GM21786 (cell line): Measurements from ENCODE around the gene LLPH.

ENCODE experiments used
- ATAC-seq: cut with Tn5 transposase; IDR thresholded peaks from one replicate; pipeline ENCODE4 v1.9.1; 2021; ENCODE audit not compliant: unreplicated experiment

LLPH gene

DNA sequence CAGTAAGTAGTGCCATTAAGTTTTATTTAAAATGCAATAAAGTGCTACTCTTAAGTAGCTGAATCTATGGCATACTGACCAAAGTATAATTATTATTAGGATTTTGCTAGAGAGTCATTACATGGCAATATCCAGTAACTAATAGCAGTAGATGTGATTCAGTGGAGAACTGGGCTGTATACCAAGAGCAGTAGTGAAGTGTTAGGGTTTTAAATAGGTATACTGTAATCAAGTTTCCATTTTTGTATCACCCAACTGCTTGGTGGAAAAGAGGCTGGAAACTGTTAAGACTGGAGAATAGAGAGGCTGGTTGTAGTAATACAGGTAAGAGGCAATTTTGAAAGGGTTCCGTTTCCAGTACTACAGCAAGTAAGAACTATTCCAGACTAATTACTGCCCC, 13.3 kb upstream of the LLPH start:
- no peak for ATAC-seq

DNA sequence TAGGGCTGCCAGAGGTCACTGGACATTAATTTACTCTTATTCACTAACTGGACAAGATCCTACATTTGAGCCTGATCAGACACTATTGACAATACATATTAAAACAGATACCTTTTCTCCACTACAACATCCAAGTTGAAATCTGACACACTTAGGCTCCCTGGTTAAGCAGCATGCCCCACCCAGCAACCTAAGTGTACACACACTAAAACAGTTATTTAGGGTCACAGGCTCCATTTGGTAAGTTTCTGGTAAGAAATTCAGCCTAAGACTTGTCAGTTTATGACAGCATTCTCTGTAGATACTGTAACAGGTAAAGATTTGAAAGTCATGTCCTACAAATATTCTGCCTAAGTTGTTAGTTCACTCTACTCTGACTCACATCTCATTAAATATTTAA, 12.3 kb upstream of the LLPH start:
- no peak for ATAC-seq

DNA sequence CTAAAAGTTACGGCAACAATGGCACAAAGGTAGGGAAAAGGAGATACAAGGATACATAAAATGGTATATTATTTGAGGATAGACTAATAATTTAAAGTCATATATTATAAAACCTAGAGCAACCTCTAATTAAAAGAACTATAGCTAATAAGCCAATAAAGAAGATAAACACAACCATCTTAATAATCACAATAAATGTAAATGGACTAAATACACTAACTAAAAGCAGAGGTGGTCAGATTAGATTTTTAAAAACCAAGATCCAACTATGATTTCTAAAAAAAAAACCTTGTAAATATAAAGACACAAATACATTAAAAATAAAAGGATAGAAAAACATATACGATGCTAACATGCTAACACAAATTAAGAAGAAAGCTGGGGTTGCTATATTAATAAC, 10.7 kb upstream of the LLPH start:
- ATAC-seq: no peak

DNA sequence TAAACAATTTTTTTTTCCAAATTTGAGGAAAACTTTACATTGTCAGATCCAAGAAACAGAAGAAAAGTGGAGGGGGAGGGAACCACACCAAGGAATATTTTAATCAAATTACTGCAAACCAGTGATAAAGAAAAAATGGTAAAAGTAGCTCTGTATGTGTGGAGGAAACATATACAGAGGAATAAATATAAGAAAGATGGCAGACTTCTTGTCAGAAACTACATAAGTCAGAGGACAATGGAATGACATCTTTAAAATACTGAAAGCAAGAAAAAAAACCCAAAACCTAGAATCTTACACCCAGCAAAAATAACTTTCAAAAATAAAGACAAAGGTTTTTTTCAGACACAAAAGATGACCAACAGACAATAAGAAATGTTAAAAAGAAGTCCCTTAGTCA, 10.2 kb upstream of the LLPH start:
- ATAC-seq: no peak

DNA sequence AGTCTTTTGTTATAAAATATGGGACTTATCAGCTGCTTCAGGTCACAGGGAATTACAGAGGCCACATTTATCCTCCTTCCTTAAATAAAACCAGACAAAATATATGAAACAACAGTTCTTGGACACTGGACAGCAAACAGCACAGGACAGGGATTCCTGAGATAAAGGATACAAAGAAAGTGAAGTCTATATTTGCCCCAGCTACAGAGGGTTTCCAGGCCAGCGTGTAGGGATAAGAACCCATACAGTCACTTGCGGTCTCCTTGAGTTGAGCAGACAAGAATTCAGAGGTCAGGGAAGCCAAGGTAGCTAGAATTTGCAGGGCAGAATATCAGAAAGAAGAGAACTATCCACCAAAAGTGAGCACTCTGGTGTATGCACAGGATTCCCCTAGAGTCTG, 8.8 kb upstream of the LLPH start:
- ATAC-seq: no peak

DNA sequence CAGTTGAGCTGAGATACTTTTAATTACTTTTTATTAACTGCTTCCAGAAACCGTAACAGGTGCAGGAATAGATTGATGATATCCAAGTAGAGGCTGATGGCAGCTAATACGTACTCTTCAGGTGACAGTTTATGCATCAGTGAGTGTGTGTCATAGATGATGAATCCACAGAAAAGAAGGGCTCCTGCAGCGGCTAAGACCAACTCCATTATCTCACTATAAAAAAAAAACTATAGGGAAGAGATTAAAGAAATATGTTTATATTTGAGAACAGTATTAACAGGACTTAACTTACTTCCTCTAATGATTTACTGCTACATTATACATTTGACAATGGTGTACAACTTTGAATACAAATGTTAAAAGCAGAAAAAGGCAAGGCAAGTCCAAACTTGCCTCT, 7.4 kb upstream of the LLPH start:
- ATAC-seq: no peak

DNA sequence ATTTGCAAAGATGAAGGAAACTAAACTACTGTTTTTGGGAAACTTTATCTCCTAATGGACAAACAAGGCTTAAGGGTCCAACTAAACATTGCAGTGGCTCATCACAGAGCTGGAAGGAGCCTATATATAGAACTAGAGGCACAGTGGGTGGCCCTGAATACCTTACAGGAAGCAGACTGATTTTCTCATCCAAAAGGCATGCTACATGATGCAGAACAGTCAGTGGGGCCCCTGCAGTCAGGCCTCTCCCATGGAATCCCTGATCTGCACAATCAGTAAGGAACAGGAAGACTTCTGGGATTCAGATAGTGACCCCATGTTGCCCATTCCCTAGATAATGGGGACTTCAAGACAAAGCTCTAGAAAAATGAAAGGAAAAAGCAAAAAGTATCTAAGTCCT, 1.9 kb upstream of the LLPH start:
- ATAC-seq: no peak

DNA sequence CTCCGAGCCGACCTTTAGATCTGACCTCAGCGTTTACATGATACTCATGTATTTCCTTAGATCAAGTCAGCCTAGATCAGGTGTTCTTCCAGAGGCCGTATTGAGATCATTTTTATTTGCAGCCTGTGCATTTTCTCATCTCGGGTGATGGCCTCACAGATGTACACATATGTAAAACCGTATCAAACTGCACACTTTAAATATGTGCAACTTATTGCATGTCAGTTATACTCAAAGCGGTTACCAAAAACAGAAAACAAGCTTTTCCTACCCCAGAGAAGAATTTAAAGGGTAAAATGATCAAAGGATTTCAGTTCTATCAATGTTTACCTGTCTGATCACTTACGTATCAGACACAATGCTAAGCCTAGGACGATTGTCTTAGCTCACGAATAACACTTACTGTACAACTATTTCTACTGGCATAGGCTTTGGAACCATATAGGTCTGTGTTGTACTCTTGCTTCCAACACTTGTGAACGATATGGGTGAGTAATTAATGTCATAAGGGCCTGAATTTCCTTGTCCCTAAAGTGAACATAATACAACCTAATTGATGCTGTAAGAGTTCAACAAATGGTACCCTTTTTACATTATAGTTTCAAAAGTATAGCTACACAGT, 628 bp upstream of the LLPH start:
- no peak for ATAC-seq

DNA sequence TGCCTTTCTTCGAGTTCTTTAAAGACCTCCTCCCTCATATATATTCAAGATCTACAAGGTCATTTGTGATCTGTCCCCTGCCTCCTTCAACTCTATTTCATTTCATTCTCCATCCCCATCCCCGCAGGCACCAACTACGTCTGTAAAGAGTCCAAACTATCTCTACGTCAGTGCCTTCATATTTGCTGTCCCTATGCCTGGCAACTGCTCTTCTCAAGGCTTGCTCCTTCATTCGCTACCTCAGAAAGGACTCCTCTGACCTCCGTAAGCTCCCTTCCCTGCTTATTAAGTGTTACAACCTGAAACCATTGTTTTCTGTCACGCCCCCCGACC, 650 bp downstream of the LLPH start:
- no peak for ATAC-seq

DNA sequence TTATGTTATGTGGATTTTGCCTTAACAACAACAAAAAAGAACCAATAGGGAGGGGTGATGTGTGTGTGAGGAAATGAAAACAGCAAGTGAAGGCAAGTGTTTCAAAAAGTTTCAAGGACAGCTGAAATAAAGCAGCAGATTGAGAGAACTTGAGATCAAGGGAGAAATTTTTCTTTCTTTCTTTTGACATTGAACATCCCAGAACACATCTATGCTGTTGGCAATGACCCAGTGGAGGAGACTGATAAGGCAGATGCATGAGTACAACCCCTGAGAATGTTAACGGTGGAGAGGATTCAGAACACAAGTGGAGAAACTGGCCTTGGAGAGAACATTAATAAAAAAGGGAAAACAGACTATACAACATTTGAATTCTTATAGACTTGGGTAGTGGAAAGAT, 2.9 kb downstream of the LLPH start:
- ATAC-seq: no peak

DNA sequence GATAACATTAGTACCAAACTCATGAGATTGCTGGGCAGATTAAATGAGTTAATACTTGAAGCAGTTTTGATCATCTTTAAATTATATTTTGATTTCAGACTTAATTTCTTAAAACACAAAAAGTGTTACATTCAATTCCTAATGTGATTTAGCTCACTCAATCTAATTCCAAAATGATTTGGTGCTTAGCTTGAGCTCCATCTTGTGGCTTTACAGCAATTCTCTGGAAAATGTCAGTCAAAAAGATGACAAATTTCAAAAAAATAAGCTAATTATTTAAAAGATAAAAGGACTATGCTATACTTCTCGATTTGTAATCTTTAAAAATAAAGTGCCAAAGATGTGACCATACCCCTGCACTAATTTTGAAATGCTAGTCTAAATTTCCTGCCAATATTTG, 10.1 kb downstream of the LLPH start:
- ATAC-seq: no peak

DNA sequence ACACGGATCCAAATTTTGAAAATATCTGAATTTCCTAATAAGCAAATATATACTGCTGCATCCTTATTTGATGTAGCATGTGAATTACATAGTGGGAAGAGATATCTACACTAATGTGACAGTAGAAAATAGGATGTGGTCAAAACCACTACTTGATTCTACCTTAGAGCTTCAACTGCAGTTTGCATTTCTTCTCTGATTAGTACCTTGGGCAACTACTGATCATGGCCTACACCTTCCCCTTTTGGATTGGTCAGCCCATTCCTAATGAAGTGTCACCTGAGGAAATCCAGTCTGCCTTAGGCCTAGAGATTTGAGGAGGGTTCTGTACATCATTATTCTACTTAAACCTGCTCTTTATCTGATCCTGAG, 10.7 kb downstream of the LLPH start:
- ATAC-seq: peak; percentile 55

DNA sequence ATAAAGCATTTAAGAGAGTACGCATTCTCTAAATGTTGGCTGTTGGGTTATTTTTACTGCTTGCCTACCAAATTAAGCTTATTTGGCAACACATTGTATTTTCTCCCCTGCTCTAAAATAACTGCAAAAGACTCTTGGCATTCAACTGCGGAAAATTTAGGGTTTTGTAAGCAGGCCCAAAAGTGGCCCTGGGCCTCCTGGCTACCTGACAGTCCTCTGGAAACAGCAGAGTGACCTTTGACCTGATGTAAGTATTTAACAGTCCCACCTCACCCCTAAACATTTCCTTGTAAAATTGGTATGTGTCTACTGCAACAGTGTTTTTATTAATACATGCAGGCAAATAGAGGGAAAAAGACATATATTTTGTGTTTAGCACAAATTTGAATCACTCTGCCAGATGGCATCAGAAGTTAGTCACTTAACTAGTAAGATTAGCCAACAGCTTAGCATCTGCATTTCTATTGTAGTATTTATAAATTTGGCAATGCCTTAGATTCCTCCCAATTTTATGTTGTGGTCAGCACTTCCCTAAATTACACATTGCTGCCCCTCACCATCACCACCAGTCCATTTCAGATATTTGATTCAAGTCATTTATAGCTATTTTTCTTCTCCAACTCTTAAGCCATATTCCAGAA, 11.2 kb downstream of the LLPH start:
- ATAC-seq: no peak

DNA sequence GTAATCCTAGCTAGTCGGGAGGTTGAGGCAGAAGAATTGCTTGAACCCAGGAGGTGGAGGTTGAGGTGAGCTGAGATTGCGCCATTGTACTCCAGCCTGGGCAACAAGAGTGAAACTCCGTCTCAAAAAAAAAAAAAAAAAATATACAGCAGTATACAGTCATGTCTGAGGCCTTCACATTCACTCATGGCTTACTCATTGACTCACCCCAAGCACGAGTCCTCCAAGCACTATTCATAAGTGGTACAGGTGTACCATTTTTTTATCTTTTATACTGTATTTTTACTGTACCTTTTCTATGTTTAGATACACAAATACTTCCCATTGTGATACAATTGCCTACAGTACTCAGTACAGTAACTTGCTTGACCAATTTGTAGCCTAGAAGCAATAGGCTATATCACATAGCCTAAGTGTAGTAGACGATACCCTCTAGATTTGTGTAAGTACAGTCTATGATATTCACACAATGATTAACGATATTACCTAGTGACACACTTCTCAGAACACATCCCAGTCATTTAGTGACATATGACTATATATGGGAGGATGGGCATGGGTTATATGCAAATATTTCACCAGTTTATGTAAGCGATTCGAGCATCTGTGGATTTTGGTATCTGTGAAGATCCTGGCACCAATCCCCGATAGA, 12.2 kb downstream of the LLPH start:
- ATAC-seq: no peak

DNA sequence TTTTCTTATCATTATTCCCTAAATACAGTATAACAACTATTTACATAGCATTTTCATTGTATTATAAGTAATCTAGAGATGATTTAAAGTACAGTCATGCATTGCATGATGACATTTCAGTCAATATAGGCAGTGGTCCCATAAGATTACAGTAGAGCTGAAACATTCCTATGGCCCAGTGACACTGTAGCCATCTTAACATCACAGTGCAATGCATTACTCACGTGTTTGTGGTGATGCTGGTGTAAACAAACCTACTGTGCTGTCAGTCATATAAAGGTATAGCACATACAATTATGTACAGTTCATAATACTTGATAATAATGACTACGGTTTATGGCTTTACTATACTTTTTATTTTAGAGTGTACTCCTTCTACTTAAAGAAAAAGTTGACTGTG, 13.3 kb downstream of the LLPH start:
- no peak for ATAC-seq

DNA sequence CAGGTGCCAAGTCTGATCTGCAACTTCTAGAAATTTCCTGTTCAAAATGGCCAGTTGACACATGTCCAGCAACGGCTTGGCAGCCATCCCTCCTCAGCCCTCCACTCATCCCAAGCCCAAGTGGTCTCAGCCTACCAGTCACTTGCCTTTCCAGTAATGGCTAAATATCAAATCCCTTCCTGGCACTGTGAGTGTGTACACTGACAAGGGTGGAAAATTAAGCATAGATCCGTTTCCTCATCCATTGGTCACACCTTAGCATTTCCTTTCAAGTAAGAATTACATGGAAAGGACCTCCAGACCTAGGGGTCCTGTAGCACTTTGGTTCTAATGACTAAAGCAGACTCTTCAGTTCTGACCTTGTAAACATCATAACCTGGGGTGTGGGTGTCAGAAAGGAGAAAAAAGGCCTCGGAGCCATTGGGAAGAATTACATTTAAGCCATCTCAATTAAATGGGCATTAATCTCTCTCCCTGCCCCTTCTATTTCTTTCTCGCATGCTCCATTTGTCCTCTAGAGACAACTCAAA, 15.4 kb downstream of the LLPH start:
- no peak for ATAC-seq

DNA sequence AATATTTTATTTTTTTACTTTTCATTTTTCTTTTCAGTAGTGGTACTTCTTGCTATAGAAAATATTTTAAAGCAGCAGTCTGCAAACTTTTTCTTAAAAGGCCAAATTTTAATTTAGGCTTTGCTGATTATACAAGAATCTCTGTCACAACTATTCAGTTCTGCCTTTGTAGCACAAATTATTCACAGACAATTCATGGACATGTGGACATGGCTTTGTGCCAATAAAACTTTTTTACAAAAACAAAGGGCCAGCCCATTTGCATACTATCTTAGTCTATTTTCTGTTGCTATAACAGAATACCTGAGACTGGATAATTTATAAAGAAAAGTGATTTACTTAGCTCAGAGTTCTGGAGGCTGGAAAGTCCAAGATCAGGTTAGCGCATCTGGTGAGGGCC, 17.1 kb downstream of the LLPH start:
- ATAC-seq: no peak

DNA sequence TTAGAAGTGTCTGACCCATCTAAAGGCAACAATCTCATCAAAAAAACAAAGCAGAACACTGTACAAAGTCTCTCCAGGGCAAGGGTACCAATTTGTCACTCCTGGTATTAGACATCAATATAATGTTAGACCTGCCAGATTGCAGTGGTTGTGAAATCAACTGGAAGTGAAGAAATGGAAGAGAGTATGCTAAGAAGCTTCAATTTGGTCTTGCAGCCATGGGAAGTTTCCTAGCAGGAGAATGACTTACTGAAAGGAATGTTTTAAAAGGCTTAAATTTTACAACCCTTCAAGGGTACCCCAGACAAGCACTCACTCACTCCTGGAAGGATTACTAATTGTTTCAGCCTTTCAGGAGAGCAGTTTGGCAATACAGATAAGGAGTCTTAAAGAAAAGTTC, 18.9 kb downstream of the LLPH start:
- ATAC-seq: no peak

DNA sequence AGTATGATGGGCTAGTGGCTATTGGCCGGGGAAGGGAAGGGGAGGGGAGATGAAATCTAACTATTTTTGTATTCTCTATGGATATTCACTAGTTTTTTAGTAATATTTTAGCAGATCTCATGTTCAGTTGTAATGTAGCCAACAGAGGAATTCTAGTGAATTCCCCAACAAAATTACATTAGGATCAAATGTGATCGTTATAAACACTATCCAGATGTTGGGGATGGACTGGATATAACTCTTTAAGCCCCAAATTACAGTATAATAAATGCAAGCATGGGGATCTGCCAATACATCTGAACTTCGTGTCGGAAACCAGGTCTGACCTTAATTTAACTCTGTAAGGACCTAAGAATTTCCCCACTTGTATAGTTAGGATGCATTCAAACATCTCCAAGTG, 21.5 kb downstream of the LLPH start:
- no peak for ATAC-seq

DNA sequence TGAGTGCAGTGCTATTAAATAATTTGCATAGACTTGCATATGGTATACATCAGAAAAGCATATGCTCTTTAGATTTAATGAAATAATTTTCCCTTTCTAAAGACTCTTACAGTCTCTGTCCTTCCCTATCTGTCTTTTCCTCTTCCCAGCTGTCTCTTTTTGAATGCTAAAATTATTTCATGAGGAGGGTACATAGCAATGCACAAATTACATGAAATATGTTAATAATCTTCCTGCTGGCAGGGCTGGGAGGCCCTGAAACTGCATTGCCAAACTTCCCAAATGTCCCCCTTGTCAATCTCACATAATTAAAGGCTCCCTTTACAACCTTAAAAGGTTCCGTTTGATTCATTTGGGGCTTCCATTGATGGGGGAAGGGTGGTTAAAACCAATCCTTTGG, 22.2 kb downstream of the LLPH start:
- ATAC-seq: no peak

DNA sequence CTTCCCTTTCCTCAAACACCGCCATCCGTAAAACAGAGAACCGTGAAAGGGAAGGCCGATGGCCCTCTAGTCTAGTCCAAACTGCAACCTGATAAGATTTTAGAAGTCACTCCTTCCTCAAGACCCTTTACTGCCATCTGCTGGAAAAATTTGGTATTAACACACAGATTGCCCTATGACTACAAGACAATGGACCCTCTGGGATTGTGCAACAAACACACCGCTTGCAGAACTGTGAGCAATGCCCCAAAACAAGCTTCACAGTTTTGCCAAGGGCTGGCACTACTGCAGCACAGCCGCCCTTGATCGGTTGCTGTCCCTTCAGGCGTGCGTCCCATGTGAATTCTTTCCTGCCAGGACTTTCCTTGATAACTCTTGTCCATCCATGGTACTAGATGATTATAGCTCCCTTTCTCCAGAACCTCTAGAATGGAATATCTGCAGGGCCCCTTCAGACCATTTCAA, 23.1 kb downstream of the LLPH start:
- ATAC-seq: peak; percentile 98

DNA sequence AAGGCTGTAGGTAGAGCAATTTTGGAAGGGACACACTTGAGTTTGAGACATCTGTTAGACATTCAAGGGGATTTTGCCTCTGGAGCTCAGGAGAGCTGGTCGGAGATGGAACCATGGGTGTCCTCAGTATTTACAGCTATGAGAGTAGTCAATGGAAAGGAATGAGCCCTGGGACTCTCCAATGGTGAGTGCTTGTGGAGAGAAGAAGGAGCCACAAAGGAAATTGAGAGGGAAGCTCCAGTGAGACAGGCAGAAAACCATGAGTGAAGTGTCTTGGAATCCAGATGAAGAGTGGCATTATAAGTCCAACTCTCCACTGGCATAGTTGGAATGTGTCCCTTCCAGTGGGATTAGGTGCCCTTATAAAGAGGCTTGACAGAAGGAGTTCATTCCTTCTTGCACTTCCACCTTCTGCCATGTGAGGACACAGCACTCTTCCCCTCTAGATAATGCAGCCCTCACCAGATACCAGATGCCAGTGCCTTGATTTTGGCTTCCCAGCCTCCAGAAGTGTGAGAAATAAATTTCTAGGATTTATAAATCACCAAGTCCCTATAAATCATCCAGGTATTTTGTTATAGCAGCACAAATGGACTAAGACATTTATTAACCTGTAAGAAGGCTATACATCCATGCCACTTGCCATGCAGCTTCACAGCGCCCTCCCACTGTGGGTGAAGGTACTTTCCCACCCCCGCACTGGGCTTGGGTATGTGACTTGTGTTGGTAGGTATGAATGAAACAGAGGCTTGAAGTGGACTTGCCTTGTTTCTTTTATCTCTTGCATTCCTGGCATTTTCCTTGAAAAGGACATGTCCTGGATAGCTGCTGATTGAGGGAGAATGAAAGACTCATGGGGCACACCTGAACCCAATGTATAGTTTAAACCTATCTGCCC, 27.3 kb downstream of the LLPH start:
- no peak for ATAC-seq
